H4 (cell line): ENCODE results near the gene JPH3. TPM values are rescaled to one million over a fixed set of nuclear protein-coding genes. Genes with fewer than 3 reads are reported as not detected.
"Not testable (repeated sequence)": the region's sequence is repeated elsewhere in the genome, so short reads cannot be mapped to it uniquely, and the experiment has no call there.

ENCODE experiments used
- DNase-seq: peaks from one replicate; pipeline ENCODE4 v3.0.0-alpha.2; 2015; ENCODE audit warnings: low spot score
- total RNA-seq: library from RNA; depleted of rRNA; stranded (reverse); fragments of >200 nt; shearing (Covaris generic); gene quantifications from 2 replicates; pipeline ENCODE4 v1.2.3, GENCODE V29; 2014

JPH3 gene
- total RNA-seq, 1 experiment from 2014 or later: 3.3 TPM

- not testable (repeated sequence) for DNase-seq
These were observed 78.8 kb downstream of the JPH3 start for GRCh38 chr16:87681051-87681602.

- DNase-seq: no peak
These were observed 79.8 kb downstream of the JPH3 start for GRCh38 chr16:87681981-87682570.

- DNase-seq: no peak
These were observed 80.6 kb downstream of the JPH3 start for GRCh38 chr16:87682852-87683399.

- DNase-seq: no peak
These were observed 81.9 kb downstream of the JPH3 start for GRCh38 chr16:87684106-87684677.

GRCh38 chr16:87684711-87685404, 82.5 kb downstream of the JPH3 start:
- DNase-seq: no peak

- DNase-seq: no peak
These were observed 83.1 kb downstream of the JPH3 start for GRCh38 chr16:87685405-87685755.

- DNase-seq: no peak
These were observed 83.5 kb downstream of the JPH3 start for GRCh38 chr16:87685766-87686165.

GRCh38 chr16:87686697-87687096, 84.4 kb downstream of the JPH3 start:
- no peak for DNase-seq

- no peak for DNase-seq
These were observed 85.0 kb downstream of the JPH3 start for GRCh38 chr16:87687126-87687910.

GRCh38 chr16:87687998-87688529, 85.8 kb downstream of the JPH3 start:
- DNase-seq: no peak

GRCh38 chr16:87688876-87689815, 86.8 kb downstream of the JPH3 start:
- DNase-seq: no peak

GRCh38 chr16:87689956-87690465, 87.7 kb downstream of the JPH3 start:
- no peak for DNase-seq

GRCh38 chr16:87690911-87691685, 88.8 kb downstream of the JPH3 start:
- DNase-seq: no peak

GRCh38 chr16:87691686-87692079, 89.4 kb downstream of the JPH3 start:
- DNase-seq: no peak

- no peak for DNase-seq
These were observed 89.9 kb downstream of the JPH3 start for GRCh38 chr16:87692176-87692575.

- no peak for DNase-seq
These were observed 90.4 kb downstream of the JPH3 start for GRCh38 chr16:87692756-87693155.

- no peak for DNase-seq
These were observed 91.5 kb downstream of the JPH3 start for GRCh38 chr16:87693827-87694226.

GRCh38 chr16:87694441-87695125, 92.3 kb downstream of the JPH3 start:
- DNase-seq: no peak

- no peak for DNase-seq
These were observed 93.2 kb downstream of the JPH3 start for GRCh38 chr16:87695534-87695933.
